ENCODE results near the gene CD3E.

- TF ChIP-seq CTCF (IDR thresholded peaks at IDR 0.05) (no peak), EZH2 (IDR thresholded peaks at IDR 0.05) (no peak), EZH2phosphoT487 (IDR thresholded peaks at IDR 0.05) (no peak)
These were observed 27.2 kb upstream of the CD3E start for GRCh38 chr11:118277312-118277711.

Data from neural progenitor cell (in vitro differentiated cells).